ENCODE measurements around the gene SCD. TPM values are rescaled to one million over a fixed set of nuclear protein-coding genes. Genes with fewer than 3 reads are reported as not detected.
A peak's percentile ranks its signal among the peaks of the same experiment; 100 is the strongest.
"Not testable (repeated sequence)": the region's sequence is repeated elsewhere in the genome, so short reads cannot be mapped to it uniquely, and the experiment has no call there.

The SCD gene
- total RNA-seq, 2 experiments from 2014 or later: 161 to 169 TPM

- H3K27me3 Mint-ChIP-seq (ENCODE audit: low read depth): no peaks in the 10 kb centered on the region
- DNase-seq: no peak
- H3K9me3 Mint-ChIP-seq: no peaks in the 10 kb centered on the region
- intact Hi-C loops (cut with micrococcal nuclease): no loop called here
- no peak overlapping the region for H3K27ac Mint-ChIP-seq
- H3K36me3 Mint-ChIP-seq (ENCODE audit: low read depth): peaks cover 9% of the 10 kb centered on the region
- H3K4me3 Mint-ChIP-seq: no peak overlapping the region
- CTCF ChIA-PET: no interaction called here
- H3K4me1 Mint-ChIP-seq (ENCODE audit: low read depth): peaks cover 24% of the 10 kb centered on the region
These were observed 21.7 kb downstream of the SCD start for GRCh38 chr10:100368721-100369120.

GRCh38 chr10:100370714-100371481, 23.9 kb downstream of the SCD start:
- CTCF ChIA-PET: interaction anchor here (0.8 to 1.7 kb wide), 9 partner anchors 10 to 147 kb away, joined by 3 to 9 read pairs (median 4); no protein-coding TSS in a partner anchor
- peak; percentile 78 for DNase-seq
- H3K36me3 Mint-ChIP-seq (ENCODE audit: low read depth): peaks cover 1% of the 10 kb centered on the region
- intact Hi-C loops (cut with micrococcal nuclease): loop anchor here (1.0 to 5.0 kb wide), 6 partner anchors 24 to 939 kb away; partner anchors contain the start of genes COX15, CUTC, GOT1 and LZTS2
- H3K27me3 Mint-ChIP-seq (ENCODE audit: low read depth): no peaks in the 10 kb centered on the region
- peak overlapping the region; percentile 41 for H3K4me3 Mint-ChIP-seq
- no peaks in the 10 kb centered on the region for H3K9me3 Mint-ChIP-seq
- H3K4me1 Mint-ChIP-seq (ENCODE audit: low read depth): peaks cover 22% of the 10 kb centered on the region
- no peak overlapping the region for H3K27ac Mint-ChIP-seq

GRCh38 chr10:100371482-100372027, 24.5 kb downstream of the SCD start:
- CTCF ChIA-PET: interaction anchor here (0.7 to 1.7 kb wide), 6 partner anchors 20 to 62 kb away, joined by 3 to 9 read pairs (median 4); no protein-coding TSS in a partner anchor
- intact Hi-C loops (cut with micrococcal nuclease): loop anchor here (1.0 to 5.0 kb wide), 9 partner anchors 24 to 939 kb away; partner anchors contain the start of genes CHUK, COX15, CUTC and GOT1
- DNase-seq: no peak
- peaks cover 1% of the 10 kb centered on the region for H3K36me3 Mint-ChIP-seq (ENCODE audit: low read depth)
- H3K4me1 Mint-ChIP-seq (ENCODE audit: low read depth): peaks cover 25% of the 10 kb centered on the region
- no peak overlapping the region for H3K27ac Mint-ChIP-seq
- H3K9me3 Mint-ChIP-seq: no peaks in the 10 kb centered on the region
- peak overlapping the region; percentile 41 for H3K4me3 Mint-ChIP-seq
- no peaks in the 10 kb centered on the region for H3K27me3 Mint-ChIP-seq (ENCODE audit: low read depth)

- Mint-ChIP-seq H3K27ac (no peak overlapping the region), H3K4me3 (no peak overlapping the region), H3K27me3 (ENCODE audit: low read depth) (no peaks in the 10 kb centered on the region), H3K4me1 (ENCODE audit: low read depth) (peaks cover 30% of the 10 kb centered on the region), H3K36me3 (ENCODE audit: low read depth) (no peaks in the 10 kb centered on the region), H3K9me3 (no peaks in the 10 kb centered on the region)
- DNase-seq: no peak
- CTCF ChIA-PET: interaction anchor here (0.6 to 1.8 kb wide), 7 partner anchors 21 to 201 kb away, joined by 3 to 10 read pairs (median 3); partner anchors contain the start of gene SCD
- intact Hi-C loops (cut with micrococcal nuclease): loop anchor here (1.0 to 5.0 kb wide), 11 partner anchors 45 to 940 kb away; partner anchors contain the start of genes BLOC1S2, CHUK, COX15 and CUTC
These were observed 25.6 kb downstream of the SCD start for GRCh38 chr10:100372415-100373297.

- CTCF ChIA-PET: interaction anchor here (0.6 to 1.8 kb wide), 8 partner anchors 22 to 202 kb away, joined by 3 to 10 read pairs (median 4); partner anchors contain the start of gene SCD
- Mint-ChIP-seq H3K9me3 (no peaks in the 10 kb centered on the region), H3K27ac (no peak overlapping the region), H3K4me3 (no peak overlapping the region), H3K27me3 (ENCODE audit: low read depth) (no peaks in the 10 kb centered on the region), H3K36me3 (ENCODE audit: low read depth) (no peaks in the 10 kb centered on the region), H3K4me1 (ENCODE audit: low read depth) (peaks cover 30% of the 10 kb centered on the region)
- DNase-seq: peak; percentile 99
- intact Hi-C loops (cut with micrococcal nuclease): loop anchor here (1.0 to 5.0 kb wide), 11 partner anchors 46 to 941 kb away; partner anchors contain the start of genes BLOC1S2, CHUK, COX15 and CUTC
These were observed 26.5 kb downstream of the SCD start for GRCh38 chr10:100373298-100374199.

- Mint-ChIP-seq H3K36me3 (ENCODE audit: low read depth) (no peaks in the 10 kb centered on the region), H3K4me3 (no peak overlapping the region), H3K27ac (no peak overlapping the region), H3K9me3 (no peaks in the 10 kb centered on the region), H3K27me3 (ENCODE audit: low read depth) (no peaks in the 10 kb centered on the region), H3K4me1 (ENCODE audit: low read depth) (peaks cover 30% of the 10 kb centered on the region)
- intact Hi-C loops (cut with micrococcal nuclease): loop anchor here (5.0 kb wide), 3 partner anchors 623 to 942 kb away; partner anchors contain the start of genes COX15, CUTC, GOT1 and LZTS2
- CTCF ChIA-PET: interaction anchor here (0.9 to 1.8 kb wide), 5 partner anchors 23 to 134 kb away, joined by 4 to 10 read pairs (median 6); partner anchors contain the start of gene SCD
- no peak for DNase-seq
These were observed 27.2 kb downstream of the SCD start for GRCh38 chr10:100374200-100374655.

- not testable (repeated sequence) for H3K9me3 Mint-ChIP-seq; H3K27me3 Mint-ChIP-seq (ENCODE audit: low read depth); H3K27ac Mint-ChIP-seq; H3K4me3 Mint-ChIP-seq; DNase-seq; H3K36me3 Mint-ChIP-seq (ENCODE audit: low read depth)
- intact Hi-C loops (cut with micrococcal nuclease): loop anchor here (5.0 kb wide), 3 partner anchors 622 to 943 kb away; partner anchors contain the start of genes COX15, CUTC, GOT1 and LZTS2
- peaks cover 28% of the 10 kb centered on the region for H3K4me1 Mint-ChIP-seq (ENCODE audit: low read depth)
- CTCF ChIA-PET: interaction anchor here (0.6 to 1.8 kb wide), 3 partner anchors 32 to 134 kb away, joined by 4 to 9 read pairs (median 4); no protein-coding TSS in a partner anchor
These were observed 27.8 kb downstream of the SCD start for GRCh38 chr10:100374677-100375353.

- intact Hi-C loops (cut with micrococcal nuclease); H3K4me3 Mint-ChIP-seq; H3K27ac Mint-ChIP-seq; H3K36me3 Mint-ChIP-seq (ENCODE audit: low read depth); H3K9me3 Mint-ChIP-seq; DNase-seq; H3K27me3 Mint-ChIP-seq (ENCODE audit: low read depth): not testable (repeated sequence)
- H3K4me1 Mint-ChIP-seq (ENCODE audit: low read depth): peaks cover 12% of the 10 kb centered on the region
- CTCF ChIA-PET: interaction anchor here (0.6 to 1.3 kb wide), 2 partner anchors 56 to 62 kb away, joined by 4 to 6 read pairs; no protein-coding TSS in a partner anchor
These were observed 29.6 kb downstream of the SCD start for GRCh38 chr10:100376656-100377055.

- H3K9me3 Mint-ChIP-seq: no peaks in the 10 kb centered on the region
- intact Hi-C loops (cut with micrococcal nuclease): no loop called here
- no peak overlapping the region for H3K4me3 Mint-ChIP-seq
- peaks cover 12% of the 10 kb centered on the region for H3K4me1 Mint-ChIP-seq (ENCODE audit: low read depth)
- no peak overlapping the region for H3K27ac Mint-ChIP-seq
- H3K27me3 Mint-ChIP-seq (ENCODE audit: low read depth): no peaks in the 10 kb centered on the region
- H3K36me3 Mint-ChIP-seq (ENCODE audit: low read depth): peaks cover 20% of the 10 kb centered on the region
- no peak for DNase-seq
- CTCF ChIA-PET: interaction anchor here (0.6 to 1.2 kb wide), 2 partner anchors 35 to 59 kb away, joined by 3 to 4 read pairs; no protein-coding TSS in a partner anchor
These were observed 30.8 kb downstream of the SCD start for GRCh38 chr10:100377830-100378229.

GRCh38 chr10:100380400-100380799, 33.4 kb downstream of the SCD start:
- H3K27me3 Mint-ChIP-seq (ENCODE audit: low read depth): no peaks in the 10 kb centered on the region
- intact Hi-C loops (cut with micrococcal nuclease): no loop called here
- no peak overlapping the region for H3K27ac Mint-ChIP-seq
- DNase-seq: no peak
- H3K4me3 Mint-ChIP-seq: no peak overlapping the region
- CTCF ChIA-PET: interaction anchor here (1.5 kb wide), 1 partner anchor 39 kb away, joined by 5 read pairs; no protein-coding TSS in a partner anchor
- H3K36me3 Mint-ChIP-seq (ENCODE audit: low read depth): peaks cover 30% of the 10 kb centered on the region
- no peaks in the 10 kb centered on the region for H3K9me3 Mint-ChIP-seq
- H3K4me1 Mint-ChIP-seq (ENCODE audit: low read depth): peaks cover 12% of the 10 kb centered on the region
